Jurkat, Clone E6-1 (cell line): Measurements from ENCODE around the gene OBSL1.

Experiments
- DNase-seq: peaks from one replicate; pipeline ENCODE4 v3.0.0-alpha.2; 2011; ENCODE audit warnings: low read depth, low spot score
- H3K4me3 ChIP-seq: 2 replicates; pipeline ENCODE4 v1.5.1; 2011; ENCODE audit warnings: mild to moderate bottlenecking, low read length, control low read depth, moderate library complexity

Gene OBSL1

DNA sequence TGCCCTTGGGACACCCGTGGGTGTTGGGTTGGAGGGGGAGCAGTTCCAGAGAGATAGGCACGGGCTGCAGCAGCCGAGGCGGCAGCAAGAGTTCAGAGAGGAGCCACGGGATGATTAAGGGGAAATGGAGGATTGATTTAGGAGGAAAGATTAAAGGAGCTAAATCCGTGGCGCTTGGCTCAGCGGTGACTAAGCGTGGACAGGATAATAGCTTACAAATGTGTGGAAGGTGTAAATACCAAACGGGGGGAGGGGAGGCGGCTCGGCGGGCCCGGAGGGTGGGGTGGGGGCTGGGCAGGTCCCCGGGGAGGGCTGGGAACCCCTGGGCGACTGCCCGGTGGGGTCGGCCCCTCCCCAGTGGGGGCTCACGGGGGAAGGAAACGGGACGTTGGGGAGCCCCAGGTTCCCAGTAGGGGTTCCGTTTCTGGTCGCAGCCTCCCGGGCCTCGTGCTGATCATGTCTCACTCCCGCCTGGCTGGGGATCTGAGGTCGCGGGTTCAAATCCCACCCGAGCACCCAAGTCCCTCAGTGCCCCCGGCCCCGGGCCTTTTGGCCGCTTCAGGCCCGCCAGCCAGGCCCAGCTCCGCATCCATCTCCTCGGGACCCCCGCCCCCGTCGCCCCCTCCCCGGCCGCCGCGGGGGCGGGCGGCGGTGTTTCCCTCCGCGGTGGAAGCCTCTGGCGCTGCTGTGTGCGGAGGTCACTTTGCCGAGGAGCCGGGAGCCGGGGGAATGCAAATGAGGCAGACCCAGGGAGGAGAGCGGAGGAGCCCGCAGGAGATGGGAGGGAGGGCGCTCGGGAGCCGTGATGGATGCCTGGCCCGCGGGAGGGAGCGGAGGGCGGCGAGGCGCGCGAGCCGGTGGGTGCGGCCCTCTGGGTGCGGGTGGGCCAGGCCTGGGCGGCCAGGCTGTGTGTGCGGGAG, 49.0 kb downstream of the OBSL1 start:
- DNase-seq: no peak
- no peak overlapping the region for H3K4me3 ChIP-seq

DNA sequence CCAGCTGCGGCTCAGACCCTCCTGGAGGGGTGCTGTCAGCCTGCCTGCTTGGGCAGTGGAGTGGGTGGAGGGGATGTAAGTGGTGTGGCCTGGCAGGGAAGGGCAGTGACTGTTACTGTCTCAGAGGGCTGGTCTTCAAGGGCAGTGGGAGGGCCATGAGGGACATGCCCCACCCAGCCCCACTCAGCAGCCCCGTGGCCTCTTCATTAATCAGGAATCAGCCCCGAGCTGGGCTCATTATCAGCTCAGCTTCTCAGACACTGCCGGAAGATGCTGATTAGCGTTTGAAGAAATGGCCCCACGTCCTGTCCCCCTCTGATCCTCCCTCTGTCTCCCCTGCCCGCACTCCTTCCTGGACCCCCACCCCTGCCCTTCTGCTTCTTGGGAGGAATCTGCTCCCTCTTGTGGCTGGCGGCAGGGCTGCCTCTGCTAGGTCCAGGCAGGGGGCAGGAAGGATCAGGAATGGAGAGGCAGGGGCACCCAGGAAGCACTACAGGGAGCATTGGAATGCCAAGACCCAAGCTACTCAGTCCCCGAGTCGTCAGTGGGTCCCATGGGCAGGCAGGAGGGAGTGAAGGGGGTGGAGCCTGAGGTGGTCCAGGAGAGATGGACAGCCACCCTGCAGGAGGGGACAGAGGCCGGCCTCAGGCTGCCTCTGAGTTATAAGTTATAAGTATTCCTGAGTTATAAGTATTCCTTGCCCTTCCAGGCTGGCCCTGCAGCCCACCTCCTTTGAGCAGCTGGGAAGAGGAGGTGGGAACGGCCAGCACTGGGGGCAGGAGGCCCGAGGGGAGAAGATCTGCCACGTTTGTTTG, 50.1 kb downstream of the OBSL1 start:
- no peak overlapping the region; the same call in 1 of the 2 replicates for H3K4me3 ChIP-seq
- peak; percentile 37 for DNase-seq

DNA sequence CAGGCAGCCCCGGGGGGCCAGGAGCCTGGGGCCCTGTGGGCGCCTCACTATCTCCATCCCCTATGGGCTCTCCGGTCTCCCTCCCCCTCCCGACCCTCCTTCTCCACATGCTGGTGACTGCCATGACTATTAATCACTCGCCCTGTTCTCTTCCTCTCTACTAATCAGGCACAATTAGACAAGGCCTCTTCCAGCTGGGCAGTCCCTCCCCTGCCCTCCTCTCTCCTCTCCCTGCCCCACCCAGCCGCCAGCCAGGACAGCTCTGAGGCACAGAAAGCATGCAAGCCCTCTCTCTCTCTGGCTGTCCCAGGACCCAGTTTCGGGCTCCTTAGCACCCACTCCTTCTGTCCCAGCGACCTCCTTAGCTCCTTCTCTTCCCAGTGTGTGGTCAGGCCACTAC, 51.3 kb downstream of the OBSL1 start:
- no peak for DNase-seq
- H3K4me3 ChIP-seq: no peak overlapping the region

DNA sequence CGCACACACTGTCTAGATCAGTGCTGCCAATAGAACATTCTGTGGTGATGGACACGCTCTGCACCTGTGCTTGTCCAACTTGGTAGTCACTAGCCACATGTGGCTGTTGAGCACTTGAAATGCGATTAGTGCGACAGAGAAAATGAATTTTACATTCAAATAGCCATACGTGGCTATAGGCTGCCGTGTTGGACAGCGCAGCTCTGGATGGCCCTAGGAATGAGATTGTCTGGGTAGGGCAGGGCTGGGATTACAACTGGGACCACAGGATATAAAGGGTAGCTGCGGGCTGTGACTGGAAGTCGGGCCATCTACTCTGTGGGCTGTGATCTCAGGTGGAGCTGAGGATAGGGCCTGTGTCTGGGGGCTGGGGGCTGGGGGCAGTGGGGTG, 51.8 kb downstream of the OBSL1 start:
- H3K4me3 ChIP-seq: no peak overlapping the region
- no peak for DNase-seq

- no peak overlapping the region for H3K4me3 ChIP-seq
- no peak for DNase-seq
Measured at GRCh38 chr2:219517954-219518778, 53.2 kb downstream of the OBSL1 start.

DNA sequence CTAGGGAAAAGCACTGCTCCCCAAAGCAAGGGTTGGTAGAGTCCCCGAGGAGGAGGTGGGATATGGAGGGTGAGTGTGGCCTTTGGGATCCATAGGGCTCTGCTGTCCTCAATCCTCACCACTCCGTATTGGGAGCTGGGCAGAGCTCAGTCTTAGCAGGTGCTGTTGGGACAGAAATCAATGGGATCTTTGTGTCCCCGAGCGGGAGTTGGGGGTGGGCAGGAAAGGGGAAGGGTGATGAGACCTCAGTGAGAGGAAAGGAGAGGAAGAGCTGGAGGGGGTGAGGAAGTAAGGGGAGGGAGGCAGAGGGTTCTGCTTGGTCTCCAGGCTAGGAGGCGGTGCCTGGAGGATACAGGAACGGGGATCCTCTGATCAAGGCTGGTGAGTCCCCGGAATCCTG, 54.5 kb downstream of the OBSL1 start:
- DNase-seq: no peak
- H3K4me3 ChIP-seq: no peak overlapping the region

- DNase-seq: no peak
- no peak overlapping the region for H3K4me3 ChIP-seq
Measured at GRCh38 chr2:219515874-219516629, 55.3 kb downstream of the OBSL1 start.

GRCh38 chr2:219514836-219515235, 56.5 kb downstream of the OBSL1 start:
- no peak overlapping the region for H3K4me3 ChIP-seq

GRCh38 chr2:219514196-219514761, 57.1 kb downstream of the OBSL1 start, which contains the start of gene ASIC4:
Gene ASIC4, plus strand, starts transcription at chr2:219514482. Its CDS starts 243 bp downstream, at chr2:219514725.
- peak within 1 kb of the TSS; percentile 31 for H3K4me3 ChIP-seq

More at GRCh38 chr2:219514836-219515235, 56.5 kb downstream of the OBSL1 start:
- no peak for DNase-seq

DNA sequence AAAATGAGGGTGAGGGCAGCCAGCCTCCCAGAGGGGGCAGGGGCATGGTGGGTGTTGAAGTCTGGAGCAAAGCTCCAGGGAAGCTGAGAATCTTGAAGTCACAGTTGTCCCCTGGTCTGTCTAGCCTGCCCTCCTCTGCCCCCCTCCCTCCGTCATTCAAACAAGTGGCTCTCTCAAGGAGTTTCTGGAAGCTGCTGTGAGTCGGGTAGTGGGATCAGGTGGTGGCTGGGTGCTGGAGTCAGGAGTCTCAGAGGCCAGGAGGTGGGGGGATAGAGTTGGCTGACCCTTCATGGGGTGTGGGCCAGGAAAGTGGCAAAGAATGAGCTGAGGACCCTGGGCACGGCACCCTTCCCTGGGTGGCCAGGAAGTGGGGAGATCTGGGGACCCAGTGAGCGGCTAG, 57.6 kb downstream of the OBSL1 start:
- peak overlapping the region; percentile 31 for H3K4me3 ChIP-seq
- DNase-seq: no peak

More at GRCh38 chr2:219514196-219514761, 57.1 kb downstream of the OBSL1 start, which contains the start of gene ASIC4:
- DNase-seq: peak; percentile 69

DNA sequence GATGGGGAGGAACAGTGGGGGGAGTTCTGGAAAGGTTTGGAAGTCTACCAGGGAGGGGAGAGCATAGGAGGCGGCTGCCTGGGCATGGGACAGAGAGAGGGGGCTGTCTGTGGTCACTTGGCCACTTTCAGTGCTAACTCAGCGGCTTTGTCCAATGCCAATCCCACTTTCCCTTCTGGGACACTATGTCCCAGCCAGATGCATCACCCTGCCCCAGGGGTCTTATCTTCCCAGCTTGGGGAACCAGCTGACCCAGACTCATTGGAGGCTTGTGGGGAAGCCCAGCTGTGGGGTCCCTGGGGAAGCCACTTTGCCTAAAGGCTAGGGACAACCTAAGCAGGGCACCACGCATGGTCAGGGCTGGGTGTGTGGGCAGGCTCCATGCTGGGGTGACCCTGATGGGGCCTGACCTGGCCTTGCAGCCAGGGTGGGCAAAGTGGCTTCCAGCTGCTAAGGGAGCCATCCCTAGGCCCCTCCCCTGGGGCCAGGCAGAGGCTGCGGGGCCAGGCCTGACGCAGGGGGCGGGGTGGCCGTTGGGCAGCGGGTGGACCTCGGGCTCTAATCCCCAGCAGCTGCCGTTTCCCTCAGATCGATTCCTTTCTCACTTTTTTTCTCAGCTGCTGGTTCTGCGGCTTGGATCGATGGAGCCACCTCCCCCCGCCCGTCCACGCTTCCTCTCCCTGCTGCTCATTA, 58.7 kb downstream of the OBSL1 start:
- H3K4me3 ChIP-seq: no peak overlapping the region

GRCh38 chr2:219511547-219512325, 59.6 kb downstream of the OBSL1 start:
- H3K4me3 ChIP-seq: no peak overlapping the region
- DNase-seq: no peak

More for the DNA sequence above, 58.7 kb downstream of the OBSL1 start:
- DNase-seq: no peak

DNA sequence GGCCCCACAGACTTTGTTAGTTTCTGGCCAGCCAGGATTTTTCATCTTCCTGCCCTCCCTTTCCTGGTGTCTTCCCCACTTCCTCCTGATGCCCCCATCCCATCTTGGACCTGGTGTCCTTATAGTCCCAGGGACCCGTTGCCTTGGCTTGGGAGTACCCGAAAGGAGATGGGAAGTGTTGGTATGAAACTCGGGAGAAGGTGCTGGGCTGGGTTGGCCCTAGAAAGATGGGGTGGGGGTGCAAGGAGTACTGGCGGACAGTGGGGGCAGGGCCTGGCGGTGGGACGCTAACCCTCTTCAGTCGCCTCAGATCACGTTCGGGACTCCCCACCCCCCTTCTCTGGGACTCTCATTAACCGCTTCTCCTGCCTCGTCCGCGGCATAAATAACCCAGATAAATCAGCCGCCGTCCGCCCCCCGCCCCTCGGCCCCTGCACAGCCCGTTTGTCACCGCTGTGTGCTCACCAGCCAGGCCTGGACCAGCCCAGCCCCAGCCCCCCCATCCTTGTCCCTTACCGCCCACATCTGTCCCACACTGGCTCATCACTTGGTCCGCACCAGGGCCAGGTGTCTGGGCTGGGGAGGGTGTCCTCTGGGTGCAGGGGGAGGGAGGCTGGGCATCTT, 60.7 kb downstream of the OBSL1 start:
- DNase-seq: no peak
- H3K4me3 ChIP-seq: no peak overlapping the region

DNA sequence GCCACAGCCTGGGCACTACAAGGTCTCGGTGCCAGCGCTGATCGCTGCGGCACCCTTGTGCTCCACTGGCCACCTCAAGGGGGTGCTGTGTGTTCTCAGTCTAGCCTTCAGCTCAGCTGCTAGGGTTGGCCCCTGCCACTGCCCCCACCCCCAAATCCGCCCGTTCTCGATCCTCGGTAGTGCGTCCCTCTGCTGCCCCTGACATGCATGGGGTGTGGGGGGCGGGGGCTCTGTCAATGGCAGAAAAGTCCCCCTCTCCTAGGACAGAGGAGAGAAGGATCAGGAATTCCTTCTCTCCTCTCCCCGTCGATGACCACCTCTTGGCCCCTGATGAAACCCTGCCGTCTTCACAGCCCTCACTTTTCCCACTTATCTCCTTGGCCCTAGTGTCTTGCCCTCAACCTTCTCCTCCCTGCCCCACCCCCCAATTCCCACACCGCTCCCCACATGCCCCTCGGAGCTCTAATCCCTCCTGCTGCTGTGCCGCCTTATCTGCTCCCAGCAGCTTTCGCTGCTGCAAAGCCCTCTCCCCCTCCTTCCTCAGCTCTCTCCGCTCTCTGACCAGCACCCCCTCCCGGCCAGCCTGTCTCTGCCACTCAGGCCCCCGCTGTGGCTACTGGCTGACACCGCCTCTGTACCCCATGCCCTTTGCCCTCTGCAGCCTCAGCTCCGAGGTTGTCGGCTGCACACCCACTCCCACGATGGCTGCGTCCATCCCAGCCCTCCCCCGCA, 61.4 kb downstream of the OBSL1 start:
- DNase-seq: no peak
- no peak overlapping the region for H3K4me3 ChIP-seq

GRCh38 chr2:219508971-219509779, 62.2 kb downstream of the OBSL1 start:
- DNase-seq: no peak
- H3K4me3 ChIP-seq: no peak overlapping the region
